GM18868 (cell line): Measurements from ENCODE around the gene PLLP.
"Not testable (repeated sequence)": the region's sequence is repeated elsewhere in the genome, so short reads cannot be mapped to it uniquely, and the experiment has no call there.

Source experiments
- ATAC-seq: cut with Tn5 transposase; IDR thresholded peaks from one replicate; pipeline ENCODE4 v1.9.1; 2021; ENCODE audit warnings: mild to moderate bottlenecking, moderate library complexity; ENCODE audit not compliant: unreplicated experiment

The PLLP gene

GRCh38 chr16:57275946-57276345, 8.5 kb downstream of the PLLP start:
- ATAC-seq = not testable (repeated sequence)

GRCh38 chr16:57273826-57274225, 10.6 kb downstream of the PLLP start:
- ATAC-seq = no peak

GRCh38 chr16:57273359-57273758, 11.1 kb downstream of the PLLP start:
- no peak for ATAC-seq

GRCh38 chr16:57271867-57272495, 12.5 kb downstream of the PLLP start:
- no peak for ATAC-seq

- ATAC-seq = no peak
These were observed 13.5 kb downstream of the PLLP start for GRCh38 chr16:57271063-57271345.

- ATAC-seq = no peak
These were observed 14.0 kb downstream of the PLLP start for GRCh38 chr16:57270221-57271062.

- no peak for ATAC-seq
These were observed 15.4 kb downstream of the PLLP start for GRCh38 chr16:57268804-57269800.

GRCh38 chr16:57267343-57267742, 17.1 kb downstream of the PLLP start:
- ATAC-seq = not testable (repeated sequence)

GRCh38 chr16:57266531-57267260, 17.8 kb downstream of the PLLP start:
- ATAC-seq = no peak

GRCh38 chr16:57265850-57266530, 18.5 kb downstream of the PLLP start:
- ATAC-seq = no peak

- ATAC-seq = no peak
These were observed 19.5 kb downstream of the PLLP start for GRCh38 chr16:57264950-57265371.

GRCh38 chr16:57264381-57264780, 20.1 kb downstream of the PLLP start:
- ATAC-seq = no peak

GRCh38 chr16:57263541-57264351, 20.7 kb downstream of the PLLP start:
- no peak for ATAC-seq

GRCh38 chr16:57262841-57263540, 21.5 kb downstream of the PLLP start:
- no peak for ATAC-seq

GRCh38 chr16:57261806-57262205, 22.7 kb downstream of the PLLP start:
- ATAC-seq = no peak

- no peak for ATAC-seq
These were observed 24.1 kb downstream of the PLLP start for GRCh38 chr16:57260294-57260929.

- no peak for ATAC-seq
These were observed 25.5 kb downstream of the PLLP start for GRCh38 chr16:57258910-57259475.
